K562 (cell line): ENCODE measurements around the gene PPAN. TPM values are rescaled to one million over a fixed set of nuclear protein-coding genes. Genes with fewer than 3 reads are reported as not detected.
A peak's percentile ranks its signal among the peaks of the same experiment; 100 is the strongest.

Experiments
- ATF7 ChIP-seq: fragments of 450-650 bp; IDR thresholded peaks from 2 replicates; pipeline ENCODE4 v1.7.1; 2014; ENCODE audit warnings: mild to moderate bottlenecking, moderate library complexity
- C11orf30 ChIP-seq: fragments of 450-650 bp; IDR thresholded peaks from 2 replicates; pipeline ENCODE4 v1.6.1; 2016; ENCODE audit warnings: low read depth, mild to moderate bottlenecking
- CSDE1 ChIP-seq, 2 experiments: fragments of 450-650 bp; IDR thresholded peaks; 2 replicates each; pipeline ENCODE4 v1.6.1; 2016; ENCODE audit warnings: mild to moderate bottlenecking in 1 of 2
- DPF2 ChIP-seq: fragments of 450-650 bp; IDR thresholded peaks from 2 replicates; pipeline ENCODE4 v1.6.1; 2016
- GATAD2B ChIP-seq: fragments of 450-650 bp; IDR thresholded peaks from 2 replicates; pipeline ENCODE4 v1.6.1; 2017; ENCODE audit warnings: mild to moderate bottlenecking, borderline replicate concordance
- GTF2A2 ChIP-seq: IDR thresholded peaks from 2 replicates; pipeline ENCODE4 v1.6.1; 2016; ENCODE audit warnings: mild to moderate bottlenecking, missing genetic modification characterization, missing compliant biosample characterization
- HEY1 ChIP-seq: fragments of 250-450 bp; sonication (Bioruptor Pico); IDR thresholded peaks from 2 replicates; pipeline ENCODE4 v1.5.0; 2020; ENCODE audit warnings: mild to moderate bottlenecking, moderate library complexity, borderline replicate concordance
- HMG20B ChIP-seq: fragments of 250-450 bp; sonication (Bioruptor Pico); IDR thresholded peaks from 2 replicates; pipeline ENCODE4 v1.5.0; 2021; ENCODE audit warnings: mild to moderate bottlenecking
- LEF1 ChIP-seq: fragments of 450-650 bp; IDR thresholded peaks from 2 replicates; pipeline ENCODE4 v1.6.1; 2016; ENCODE audit warnings: mild to moderate bottlenecking
- NCOA1 ChIP-seq: fragments of 450-650 bp; IDR thresholded peaks from 2 replicates; pipeline ENCODE4 v1.6.1; 2016; ENCODE audit warnings: low read depth
- RBM14 ChIP-seq: fragments of 200-400 bp; formaldehyde crosslinking; IDR thresholded peaks from 2 replicates; pipeline ENCODE4 v1.6.1; 2018; ENCODE audit warnings: low read depth, mild to moderate bottlenecking, low read length, moderate library complexity, borderline replicate concordance; ENCODE audit not compliant: insufficient read depth
- SMARCC2 ChIP-seq: fragments of 450-650 bp; IDR thresholded peaks from 2 replicates; pipeline ENCODE4 v1.6.1; 2017; ENCODE audit warnings: antibody characterized with exemption, moderate library complexity, mild to moderate bottlenecking, low read depth
- SP2 ChIP-seq: IDR thresholded peaks from 2 replicates; pipeline ENCODE4 v1.6.1; 2011; ENCODE audit warnings: mild to moderate bottlenecking, low read depth, low read length, moderate library complexity; ENCODE audit not compliant: poor library complexity, severe bottlenecking; ENCODE audit errors: extremely low read depth
- TAF7 ChIP-seq: fragments of 450-650 bp; IDR thresholded peaks from 2 replicates; pipeline ENCODE4 v1.6.1; 2016; ENCODE audit warnings: missing genetic modification characterization, missing compliant biosample characterization
- TRIM24 ChIP-seq, 2 experiments: fragments of 450-650 bp; IDR thresholded peaks; 2 replicates each; pipeline ENCODE4 v1.6.1; 2016
- WHSC1 ChIP-seq: IDR thresholded peaks from one replicate; pipeline ENCODE4 v1.6.1; 2012; ENCODE audit warnings: low read length, control low read depth, inconsistent platforms
- ZBTB7A ChIP-seq: IDR thresholded peaks from 2 replicates; pipeline ENCODE4 v1.6.1; 2011; ENCODE audit warnings: low read depth, mild to moderate bottlenecking, low read length, moderate library complexity, borderline replicate concordance; ENCODE audit not compliant: control insufficient read depth
- ZNF224 ChIP-seq: sonication (generic); formaldehyde crosslinking; IDR thresholded peaks from 2 replicates; pipeline ENCODE4 v1.8.0; 2022; ENCODE audit warnings: mild to moderate bottlenecking, missing genetic modification reagents
- ZNF23 ChIP-seq: fragments of 250-450 bp; sonication (Bioruptor Pico); IDR thresholded peaks from 2 replicates; pipeline ENCODE4 v1.4.0; 2020; ENCODE audit warnings: mild to moderate bottlenecking
- ZNF239 ChIP-seq: fragments of 250-450 bp; sonication (Bioruptor Pico); IDR thresholded peaks from 2 replicates; pipeline ENCODE4 v1.4.0; 2020; ENCODE audit warnings: mild to moderate bottlenecking
- ZNF57 ChIP-seq: fragments of 450-650 bp; formaldehyde crosslinking; IDR thresholded peaks from 2 replicates; pipeline ENCODE4 v1.4.0; 2020; ENCODE audit warnings: mild to moderate bottlenecking, moderate library complexity
- polyA plus RNA-seq, 8 experiments: library from polyadenylated mRNA; depleted of rRNA in 4 of 8; stranded (reverse) in 5 of 8; unstranded in 3 of 8; fragments of >200 nt; fragmentation: Nextera tagmentation in 2 of 8; fragmentation: Illumina TruSeq in 1 of 8; extraction: Ambion mirVana in 2 of 8; extraction: Trizol in 1 of 8; gene quantifications; 2 replicates each; pipeline versions ENCODE4 v1.2.1 to v1.2.3, GENCODE V29; 2011 to 2014; ENCODE audit warnings: inconsistent platforms in 1 of 8, missing spikeins in 1 of 8
- total RNA-seq, 7 experiments: library from RNA; depleted of rRNA in 6 of 7; stranded (reverse); fragments of >200 nt in 6 of 7; fragmentation: Illumina TruSeq in 2 of 7; extraction: Trizol in 2 of 7; gene quantifications; 2 replicates each; pipeline versions ENCODE4 v1.2.1 to v1.2.3, GENCODE V29; 2011 to 2021; ENCODE audit warnings: low replicate concordance in 1 of 7
- TF ChIP-seq, protein P1 (sequence below): fragments of 250-450 bp; sonication (Bioruptor Pico); IDR thresholded peaks from 2 replicates; pipeline ENCODE4 v1.9.0; 2021; ENCODE audit warnings: mild to moderate bottlenecking, inconsistent platforms
- TF ChIP-seq, protein P2 (sequence below), 3 experiments: fragments of 200-800 bp in 1 of 3; sonication (Bioruptor generic) in 1 of 3; sonication (generic) in 1 of 3; formaldehyde crosslinking in 1 of 3; IDR thresholded peaks; 2 replicates each; pipeline versions ENCODE4 v1.6.1 to v1.8.0; 2016 to 2022; ENCODE audit warnings: mild to moderate bottlenecking in 2 of 3, missing compliant biosample characterization in 2 of 3, missing genetic modification characterization in 2 of 3, missing genetic modification reagents in 1 of 3
- TF ChIP-seq, protein P3 (sequence below): fragments of 450-650 bp; IDR thresholded peaks from 2 replicates; pipeline ENCODE4 v1.6.1; 2016; ENCODE audit warnings: antibody characterized with exemption

PPAN gene
- total and polyA plus RNA-seq, 9 of the 15 experiments (the other 6 are each of a cell fraction or from before 2014, with no cell fraction given), result 2.2 to 129 (median 59.1) TPM

DNA sequence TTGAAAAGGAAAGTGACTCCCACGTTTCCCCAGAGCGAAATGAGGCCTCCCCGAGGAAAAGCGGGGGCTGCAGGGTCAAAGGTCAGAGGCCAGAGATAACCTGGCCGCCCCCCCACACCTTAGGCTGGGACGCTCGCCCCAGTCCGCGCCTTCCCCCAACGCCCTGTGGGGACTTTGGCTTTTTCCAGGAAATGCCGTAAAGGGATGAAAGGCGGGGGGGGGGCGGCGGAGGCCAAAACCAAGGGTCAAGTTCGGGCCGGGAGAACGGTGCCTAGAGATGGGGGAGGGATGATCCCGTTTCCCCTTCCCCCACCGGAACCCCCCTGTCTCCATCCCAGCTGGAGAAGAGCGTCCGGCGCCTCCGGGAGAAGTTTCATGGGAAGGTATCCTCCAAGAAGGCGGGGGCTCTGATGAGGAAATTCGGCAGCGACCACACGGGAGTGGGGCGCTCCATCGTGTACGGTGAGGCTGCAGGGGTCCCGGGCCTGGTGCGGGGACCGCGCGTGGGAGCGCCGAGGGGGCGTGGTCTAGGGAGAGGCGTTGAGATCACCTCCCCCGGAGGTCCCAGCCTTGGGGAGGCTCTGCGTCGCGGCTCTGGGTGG is 19.5 kb upstream of the PPAN start (continued):
- TF ChIP-seq, protein P1, sequence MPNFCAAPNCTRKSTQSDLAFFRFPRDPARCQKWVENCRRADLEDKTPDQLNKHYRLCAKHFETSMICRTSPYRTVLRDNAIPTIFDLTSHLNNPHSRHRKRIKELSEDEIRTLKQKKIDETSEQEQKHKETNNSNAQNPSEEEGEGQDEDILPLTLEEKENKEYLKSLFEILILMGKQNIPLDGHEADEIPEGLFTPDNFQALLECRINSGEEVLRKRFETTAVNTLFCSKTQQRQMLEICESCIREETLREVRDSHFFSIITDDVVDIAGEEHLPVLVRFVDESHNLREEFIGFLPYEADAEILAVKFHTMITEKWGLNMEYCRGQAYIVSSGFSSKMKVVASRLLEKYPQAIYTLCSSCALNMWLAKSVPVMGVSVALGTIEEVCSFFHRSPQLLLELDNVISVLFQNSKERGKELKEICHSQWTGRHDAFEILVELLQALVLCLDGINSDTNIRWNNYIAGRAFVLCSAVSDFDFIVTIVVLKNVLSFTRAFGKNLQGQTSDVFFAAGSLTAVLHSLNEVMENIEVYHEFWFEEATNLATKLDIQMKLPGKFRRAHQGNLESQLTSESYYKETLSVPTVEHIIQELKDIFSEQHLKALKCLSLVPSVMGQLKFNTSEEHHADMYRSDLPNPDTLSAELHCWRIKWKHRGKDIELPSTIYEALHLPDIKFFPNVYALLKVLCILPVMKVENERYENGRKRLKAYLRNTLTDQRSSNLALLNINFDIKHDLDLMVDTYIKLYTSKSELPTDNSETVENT, result no peak
- TF ChIP-seq GTF2A2 (tag) (no peak), TAF7 (tag) (no peak), CSDE1 (IDR thresholded peaks at IDR 0.05) (no peak), WHSC1 (no peak), SP2 (no peak), ZNF23 (no peak), ZBTB7A (peak; percentile 74), ZNF57 (CRISPR knock-in tag) (no peak), HMG20B (CRISPR knock-in tag) (no peak), GATAD2B (no peak), DPF2 (0 out of 2 replicates have a peak, but pooled peaks have one; percentile 23), ZNF224 (CRISPR knock-in tag) (no peak), C11orf30 (no peak), RBM14 (no peak), HEY1 (CRISPR knock-in tag) (no peak), ATF7 (no peak), ZNF239 (no peak), NCOA1 (no peak), TRIM24 (IDR thresholded peaks at IDR 0.05) (no peak), SMARCC2 (no peak), LEF1 (no peak)
- TF ChIP-seq, protein P2, sequence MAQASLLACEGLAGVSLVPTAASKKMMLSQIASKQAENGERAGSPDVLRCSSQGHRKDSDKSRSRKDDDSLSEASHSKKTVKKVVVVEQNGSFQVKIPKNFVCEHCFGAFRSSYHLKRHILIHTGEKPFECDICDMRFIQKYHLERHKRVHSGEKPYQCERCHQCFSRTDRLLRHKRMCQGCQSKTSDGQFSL (CRISPR knock-in tag; IDR thresholded peaks at IDR 0.05), result peak; percentile 98
- TF ChIP-seq, protein P2 (tag; IDR thresholded peaks at IDR 0.05), result peak in 1 of 2 experiments; percentile 88; a peak in 2 of 4 replicates
- TF ChIP-seq, protein P3, sequence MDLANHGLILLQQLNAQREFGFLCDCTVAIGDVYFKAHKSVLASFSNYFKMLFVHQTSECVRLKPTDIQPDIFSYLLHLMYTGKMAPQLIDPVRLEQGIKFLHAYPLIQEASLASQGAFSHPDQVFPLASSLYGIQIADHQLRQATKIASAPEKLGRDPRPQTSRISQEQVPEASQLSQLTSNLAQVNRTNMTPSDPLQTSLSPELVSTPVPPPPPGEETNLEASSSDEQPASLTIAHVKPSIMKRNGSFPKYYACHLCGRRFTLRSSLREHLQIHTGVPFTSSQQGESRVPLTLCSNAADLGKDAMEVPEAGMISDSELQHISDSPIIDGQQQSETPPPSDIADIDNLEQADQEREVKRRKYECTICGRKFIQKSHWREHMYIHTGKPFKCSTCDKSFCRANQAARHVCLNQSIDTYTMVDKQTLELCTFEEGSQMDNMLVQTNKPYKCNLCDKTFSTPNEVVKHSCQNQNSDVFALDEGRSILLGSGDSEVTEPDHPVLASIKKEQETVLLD, result peak; percentile 32; the same call in 1 of the 2 replicates
